DOHH2 (cell line): Measurements from ENCODE around the gene CSNK2A1.

Source experiments
- H3F3A ChIP-seq: fragments of 200-600 bp; sonication (generic), shearing (Covaris generic); 2 replicates; pipeline ENCODE4 v1.6.0; 2016; ENCODE audit warnings: antibody characterized with exemption, mild to moderate bottlenecking; ENCODE audit not compliant: control insufficient read depth, insufficient read depth
- H3K27ac ChIP-seq: fragments of 200-600 bp; sonication (generic); 2 replicates; pipeline ENCODE4 v1.5.1; 2014; ENCODE audit warnings: low read depth, mild to moderate bottlenecking, low read length, moderate library complexity
- H3K27me3 ChIP-seq: fragments of 200-600 bp; sonication (generic); 2 replicates; pipeline ENCODE4 v1.6.1; 2014; ENCODE audit warnings: mild to moderate bottlenecking, low read length, mixed read lengths; ENCODE audit not compliant: control insufficient read depth
- H3K36me3 ChIP-seq: fragments of 200-600 bp; sonication (generic); 2 replicates; pipeline ENCODE4 v1.6.1; 2014; ENCODE audit warnings: mild to moderate bottlenecking, low read length, moderate library complexity, mixed read lengths; ENCODE audit not compliant: control insufficient read depth
- H3K4me1 ChIP-seq: fragments of 200-600 bp; sonication (generic); 2 replicates; pipeline ENCODE4 v1.6.1; 2014; ENCODE audit warnings: mild to moderate bottlenecking, low read length, mixed read lengths; ENCODE audit not compliant: control insufficient read depth
- H3K4me2 ChIP-seq: fragments of 200-600 bp; sonication (generic); 2 replicates; pipeline ENCODE4 v1.6.0; 2014; ENCODE audit warnings: mild to moderate bottlenecking, low read length, moderate library complexity
- H3K4me3 ChIP-seq: fragments of 200-600 bp; sonication (generic); 2 replicates; pipeline ENCODE4 v1.5.1; 2014; ENCODE audit warnings: mild to moderate bottlenecking, low read length, mixed read lengths
- H3K79me2 ChIP-seq: fragments of 200-600 bp; sonication (generic); 2 replicates; pipeline ENCODE4 v1.6.1; 2014; ENCODE audit warnings: mild to moderate bottlenecking, low read length, mixed read lengths; ENCODE audit not compliant: control insufficient read depth
- H3K9me2 ChIP-seq: fragments of 200-600 bp; sonication (generic); replicated peaks from 2 replicates; pipeline ENCODE4 v1.6.1; 2014; ENCODE audit warnings: mild to moderate bottlenecking, low read length, mixed read lengths; ENCODE audit not compliant: control insufficient read depth
- H3K9me3 ChIP-seq: fragments of 200-600 bp; sonication (generic); 2 replicates; pipeline ENCODE4 v1.6.1; 2014; ENCODE audit warnings: antibody characterized with exemption, low read length, mixed read lengths; ENCODE audit not compliant: control insufficient read depth, insufficient read depth
- H4K20me1 ChIP-seq: fragments of 200-600 bp; sonication (generic); 2 replicates; pipeline ENCODE4 v1.6.0; 2014; ENCODE audit warnings: low read depth, mild to moderate bottlenecking, antibody characterized with exemption, low read length, moderate library complexity; ENCODE audit not compliant: control insufficient read depth, insufficient read depth
- CTCF ChIP-seq: fragments of 200-600 bp; sonication (generic); IDR thresholded peaks from one replicate; pipeline ENCODE4 v1.5.1; 2014; ENCODE audit warnings: antibody characterized with exemption, mild to moderate bottlenecking, low read depth, low read length; ENCODE audit not compliant: poor library complexity, severe bottlenecking
- EZH2phosphoT487 ChIP-seq: fragments of 200-600 bp; sonication (generic); IDR thresholded peaks from 2 replicates; pipeline ENCODE4 v1.6.1; 2017; ENCODE audit warnings: borderline replicate concordance, mild to moderate bottlenecking, antibody characterized with exemption, low read length, moderate library complexity, mixed read lengths

CSNK2A1 gene

DNA sequence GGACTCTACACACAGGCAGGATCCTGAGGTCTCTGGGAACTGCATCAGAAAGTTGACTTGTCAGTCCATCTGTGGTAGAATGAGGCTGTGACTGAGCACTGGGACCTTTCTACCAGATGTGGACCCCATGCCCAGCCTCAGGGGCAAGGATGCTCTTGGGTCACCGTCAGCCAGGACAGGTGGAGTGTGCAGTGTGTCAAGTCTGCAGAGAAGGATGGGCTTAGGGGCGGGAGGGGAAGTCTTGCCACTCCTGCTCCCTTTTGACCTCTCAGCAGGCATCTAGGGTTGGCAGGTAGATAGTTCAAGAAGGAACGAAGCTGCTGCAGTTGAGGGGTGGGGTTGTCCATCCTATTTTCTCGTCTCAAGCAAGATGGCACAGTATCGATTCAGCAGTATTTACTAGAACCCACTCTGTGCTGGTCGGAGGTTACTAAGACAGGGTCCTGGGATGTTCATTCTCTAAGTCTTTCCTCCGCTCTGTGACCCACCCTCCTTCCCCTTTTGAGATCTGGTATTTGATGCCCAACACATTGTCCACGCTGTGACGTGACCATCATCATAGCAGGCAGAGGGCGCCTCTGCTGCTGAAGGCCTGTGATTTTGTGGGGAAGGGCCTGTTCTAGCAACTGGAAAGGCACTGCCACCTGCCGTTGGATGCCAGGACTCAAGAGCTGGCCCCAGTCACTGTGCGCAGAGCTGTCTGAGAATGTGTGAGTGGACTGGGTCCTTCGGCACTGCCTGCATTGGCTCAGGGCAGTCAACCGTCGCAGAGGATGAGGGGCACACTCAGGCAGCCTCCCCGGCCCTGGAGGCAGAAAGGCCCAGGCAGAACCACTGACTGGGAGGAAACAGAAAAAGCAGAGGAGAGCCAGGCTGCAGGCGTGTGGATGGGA is 112.3 kb downstream of the CSNK2A1 start:
- no peak overlapping the region for H3K27ac ChIP-seq
- H3K9me2 ChIP-seq, result no peaks in the 10 kb centered on the region
- no peaks in the 10 kb centered on the region for H3F3A ChIP-seq
- H3K79me2 ChIP-seq, result no peaks in the 10 kb centered on the region
- no peak for TF ChIP-seq EZH2phosphoT487
- TF ChIP-seq CTCF, result peak; percentile 76
- no peaks in the 10 kb centered on the region for H3K27me3 ChIP-seq
- H3K4me3 ChIP-seq, result no peak overlapping the region
- no peaks in the 10 kb centered on the region; the same call in 1 of the 2 replicates for H4K20me1 ChIP-seq
- no peaks in the 10 kb centered on the region for H3K9me3 ChIP-seq
- peaks cover 16% of the 10 kb centered on the region for H3K4me1 ChIP-seq
- H3K4me2 ChIP-seq, result no peak overlapping the region
- peaks cover 11% of the 10 kb centered on the region for H3K36me3 ChIP-seq

DNA sequence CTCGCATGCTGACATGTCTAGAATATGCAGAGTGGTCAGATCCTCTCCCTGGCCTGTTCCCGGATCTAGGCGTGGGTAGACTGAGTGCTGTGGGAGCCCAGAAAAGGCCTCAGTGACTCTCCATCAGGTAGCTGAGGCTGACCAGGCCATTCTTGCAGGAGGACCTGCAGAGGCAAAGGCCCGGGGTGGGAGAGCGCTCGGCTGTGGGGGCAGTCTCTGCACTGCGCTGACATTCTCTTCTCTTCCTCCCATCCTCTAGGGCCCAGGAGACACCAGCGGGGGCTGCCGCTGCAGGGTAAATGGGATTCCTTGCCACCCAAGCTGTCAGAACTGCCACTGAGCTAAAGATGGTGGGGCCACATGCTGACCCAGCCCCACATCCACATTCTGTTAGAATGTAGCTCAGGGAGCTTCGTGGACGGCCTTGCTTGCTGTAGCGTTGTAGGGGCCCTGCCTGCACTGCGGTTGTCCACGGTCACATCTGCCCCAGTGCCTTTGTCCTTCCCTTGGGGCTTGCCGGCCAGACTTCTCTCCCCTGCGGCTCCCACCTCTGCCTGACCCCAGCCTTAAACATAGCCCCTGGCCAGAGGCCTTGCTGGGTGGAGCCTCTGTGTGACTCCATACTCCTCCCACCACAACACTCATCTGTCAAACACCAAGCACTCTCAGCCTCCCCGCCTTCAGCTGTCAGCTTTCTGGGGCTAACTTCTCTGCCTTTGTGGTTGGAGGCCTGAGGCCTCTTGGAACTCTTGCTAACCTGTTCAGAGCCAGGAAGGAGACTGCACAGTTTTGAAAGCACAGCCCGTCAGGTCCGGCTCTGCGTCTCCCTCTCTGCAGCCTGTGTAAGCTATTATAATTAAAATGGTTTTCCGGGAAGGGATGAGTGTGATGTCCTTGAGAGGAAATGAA is 113.2 kb downstream of the CSNK2A1 start:
- Histone ChIP-seq H3K9me3 (no peaks in the 10 kb centered on the region), H4K20me1 (no peaks in the 10 kb centered on the region; the same call in 1 of the 2 replicates), H3K4me3 (no peak overlapping the region), H3K4me1 (peaks cover 16% of the 10 kb centered on the region), H3K36me3 (peaks cover 2% of the 10 kb centered on the region; the same call in 1 of the 2 replicates), H3K4me2 (no peak overlapping the region), H3K27ac (no peak overlapping the region), H3K27me3 (no peaks in the 10 kb centered on the region), H3F3A (no peaks in the 10 kb centered on the region), H3K79me2 (no peaks in the 10 kb centered on the region), H3K9me2 (no peaks in the 10 kb centered on the region)
- no peak for TF ChIP-seq CTCF
- TF ChIP-seq EZH2phosphoT487, result no peak

DNA sequence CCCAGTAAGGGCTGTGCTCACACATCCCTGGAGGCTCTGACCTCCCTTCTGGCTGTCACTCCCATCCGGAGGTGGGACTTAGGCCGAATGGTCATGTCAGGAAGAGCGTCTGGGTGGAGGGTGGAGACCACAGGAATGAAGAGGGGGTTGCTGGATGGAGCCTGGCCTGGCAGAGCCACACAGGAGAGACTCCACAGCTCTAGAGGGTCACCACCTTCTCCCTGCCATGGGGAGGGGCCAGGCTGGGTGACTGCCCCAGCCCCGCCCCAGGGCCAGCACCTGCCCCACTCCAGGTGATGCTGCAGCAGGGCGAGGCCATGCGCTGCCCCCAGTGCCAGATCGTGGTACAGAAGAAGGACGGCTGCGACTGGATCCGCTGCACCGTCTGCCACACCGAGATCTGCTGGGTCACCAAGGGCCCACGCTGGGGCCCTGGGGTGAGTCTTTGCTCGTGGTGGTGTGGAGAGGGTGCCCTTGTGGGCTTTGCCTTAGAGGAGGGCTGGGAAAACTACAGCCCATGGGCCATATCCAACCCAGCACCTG is 114.9 kb downstream of the CSNK2A1 start:
- no peaks in the 10 kb centered on the region for H3K9me2 ChIP-seq
- H3K9me3 ChIP-seq, result no peaks in the 10 kb centered on the region
- H3K27me3 ChIP-seq, result no peaks in the 10 kb centered on the region
- H3K36me3 ChIP-seq, result no peaks in the 10 kb centered on the region; the same call in 1 of the 2 replicates
- H3K79me2 ChIP-seq, result no peaks in the 10 kb centered on the region
- H3K4me1 ChIP-seq, result peaks cover 6% of the 10 kb centered on the region
- no peaks in the 10 kb centered on the region for H3F3A ChIP-seq
- H3K4me3 ChIP-seq, result no peak overlapping the region
- H4K20me1 ChIP-seq, result no peaks in the 10 kb centered on the region; the same call in 1 of the 2 replicates
- no peak overlapping the region for H3K27ac ChIP-seq
- no peak for TF ChIP-seq CTCF
- no peak for TF ChIP-seq EZH2phosphoT487
- H3K4me2 ChIP-seq, result no peak overlapping the region
